Ishikawa (cell line): Measurements from ENCODE around the gene SERPINB11.

Experiments used
- CREB1 ChIP-seq: IDR thresholded peaks from 2 replicates; pipeline ENCODE4 v1.6.1; 2012; ENCODE audit warnings: low read depth
- FOXM1 ChIP-seq: IDR thresholded peaks from 2 replicates; pipeline ENCODE4 v1.6.1; 2012; ENCODE audit warnings: low read depth, borderline replicate concordance
- MAX ChIP-seq: IDR thresholded peaks from 2 replicates; pipeline ENCODE4 v1.6.1; 2012
- NFIC ChIP-seq: IDR thresholded peaks from 2 replicates; pipeline ENCODE4 v1.6.1; 2012
- RAD21 ChIP-seq: IDR thresholded peaks from 2 replicates; pipeline ENCODE4 v1.6.1; 2012; ENCODE audit warnings: low read depth
- REST ChIP-seq: IDR thresholded peaks from 2 replicates; pipeline ENCODE4 v1.6.1; 2012; ENCODE audit warnings: low read depth, mild to moderate bottlenecking
- TAF1 ChIP-seq: IDR thresholded peaks from 2 replicates; pipeline ENCODE4 v1.6.1; 2012; ENCODE audit warnings: low read depth, mild to moderate bottlenecking
- YY1 ChIP-seq: IDR thresholded peaks from 2 replicates; pipeline ENCODE4 v1.6.1; 2012; ENCODE audit warnings: low read depth
- TF ChIP-seq, protein P1 (sequence below): IDR thresholded peaks from 2 replicates; pipeline ENCODE4 v1.6.1; 2012

GRCh38 chr18:63725682-63726480, 23.1 kb downstream of the SERPINB11 start:
- TF ChIP-seq TAF1 (no peak), NFIC (no peak), YY1 (no peak), CREB1 (no peak), MAX (no peak), REST (no peak), FOXM1 (no peak), RAD21 (no peak)
- TF ChIP-seq, protein P1, sequence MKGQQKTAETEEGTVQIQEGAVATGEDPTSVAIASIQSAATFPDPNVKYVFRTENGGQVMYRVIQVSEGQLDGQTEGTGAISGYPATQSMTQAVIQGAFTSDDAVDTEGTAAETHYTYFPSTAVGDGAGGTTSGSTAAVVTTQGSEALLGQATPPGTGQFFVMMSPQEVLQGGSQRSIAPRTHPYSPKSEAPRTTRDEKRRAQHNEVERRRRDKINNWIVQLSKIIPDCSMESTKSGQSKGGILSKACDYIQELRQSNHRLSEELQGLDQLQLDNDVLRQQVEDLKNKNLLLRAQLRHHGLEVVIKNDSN: no peak
